ENCODE results near the gene MON1A. TPM values are rescaled to one million over a fixed set of nuclear protein-coding genes. Genes with fewer than 3 reads are reported as not detected.
"Not testable (repeated sequence)": the region's sequence is repeated elsewhere in the genome, so short reads cannot be mapped to it uniquely, and the experiment has no call there.

The MON1A gene
- total RNA-seq, 2 experiments from 2014 or later, result 13.0 to 15.8 TPM

DNA sequence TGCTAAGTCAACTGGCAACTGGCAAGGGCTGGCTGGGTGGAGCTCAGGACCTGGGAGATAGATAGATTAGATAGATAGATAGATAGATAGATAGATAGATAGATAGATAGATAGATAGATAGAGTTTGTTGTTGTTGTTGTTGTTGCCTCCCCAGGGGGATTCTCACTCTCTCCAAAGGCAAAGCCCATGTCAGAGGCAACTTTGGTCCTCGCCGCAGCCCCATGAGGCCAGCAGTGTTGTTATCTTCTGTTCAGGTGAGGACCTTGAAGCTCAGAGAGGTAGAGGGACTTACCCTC lies 18.5 kb downstream of the MON1A start:
- H3K9me3 Mint-ChIP-seq (ENCODE audit: low read depth), result no peaks in the 10 kb centered on the region
- H3K27me3 Mint-ChIP-seq, result no peaks in the 10 kb centered on the region
- DNase-seq (no peak), ATAC-seq (no peak)
- no peak overlapping the region for H3K27ac Mint-ChIP-seq
- no peaks in the 10 kb centered on the region for H3K36me3 Mint-ChIP-seq
- peaks cover 9% of the 10 kb centered on the region for H3K4me1 Mint-ChIP-seq
- no peak overlapping the region for H3K4me3 Mint-ChIP-seq
- CTCF ChIA-PET, result interaction anchor here (0.7 kb wide), 1 partner anchor 18 kb away, joined by 3 read pairs; the partner anchor contains the start of gene MON1A

- CTCF ChIA-PET, result interaction anchor here (0.7 kb wide), 1 partner anchor 19 kb away, joined by 3 read pairs; the partner anchor contains the start of gene MON1A
- no peak for ATAC-seq
- Mint-ChIP-seq H3K27ac (no peak overlapping the region), H3K27me3 (no peaks in the 10 kb centered on the region), H3K4me3 (no peak overlapping the region), H3K9me3 (ENCODE audit: low read depth) (no peaks in the 10 kb centered on the region), H3K4me1 (peaks cover 14% of the 10 kb centered on the region), H3K36me3 (no peaks in the 10 kb centered on the region)
- DNase-seq, result no peak
These were observed 19.0 kb downstream of the MON1A start for GRCh38 chr3:49910409-49911123.

DNA sequence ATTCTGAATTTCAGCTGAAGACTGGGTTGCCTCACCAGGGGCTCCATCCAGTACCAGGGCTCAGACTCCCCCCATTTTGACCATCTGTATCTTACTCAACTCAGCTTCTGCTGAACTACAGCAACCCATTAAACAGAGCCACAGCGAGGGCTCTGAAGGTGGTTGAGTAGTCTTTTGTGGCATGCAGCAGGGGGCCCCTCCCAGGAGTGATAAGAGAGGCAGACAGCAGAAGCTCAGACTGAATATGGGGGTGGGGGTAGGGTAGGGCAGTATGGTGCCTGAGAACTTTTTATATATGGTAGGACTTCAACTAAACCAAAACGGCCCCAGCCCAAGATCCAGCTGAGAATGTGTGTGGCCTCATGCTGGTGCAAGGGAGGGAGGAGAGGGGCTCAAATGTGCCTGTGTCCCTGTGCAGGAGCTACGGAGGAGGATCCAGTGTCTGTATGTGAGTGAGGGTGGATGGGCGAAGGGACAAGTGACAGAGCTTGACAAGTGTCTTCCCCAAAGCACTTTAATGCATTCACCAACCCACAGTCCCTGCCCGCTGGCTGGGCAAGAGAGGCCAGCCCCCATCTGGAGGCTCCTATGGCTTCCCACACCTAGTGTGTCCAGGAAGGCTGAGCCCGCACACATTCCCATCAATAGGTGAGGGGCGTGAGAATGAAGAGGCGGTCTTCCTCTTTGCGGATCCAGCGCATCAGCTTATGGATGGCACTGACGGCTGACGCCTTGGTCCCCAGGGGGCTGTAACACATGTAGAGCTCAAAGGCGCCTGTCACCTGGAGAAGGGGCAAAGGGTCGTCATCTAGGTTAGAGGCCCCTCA lies 21.0 kb downstream of the MON1A start:
- no peak for ATAC-seq
- CTCF ChIA-PET, result interaction anchor here (1.3 to 4.0 kb wide), 2 partner anchors 31 to 106 kb away, joined by 4 to 25 read pairs; partner anchors contain the start of genes INKA1 and RBM6
- Mint-ChIP-seq H3K4me1 (peaks cover 29% of the 10 kb centered on the region), H3K27me3 (no peaks in the 10 kb centered on the region), H3K4me3 (no peak overlapping the region), H3K27ac (no peak overlapping the region), H3K36me3 (peaks cover 2% of the 10 kb centered on the region), H3K9me3 (ENCODE audit: low read depth) (no peaks in the 10 kb centered on the region)
- no peak for DNase-seq

DNA sequence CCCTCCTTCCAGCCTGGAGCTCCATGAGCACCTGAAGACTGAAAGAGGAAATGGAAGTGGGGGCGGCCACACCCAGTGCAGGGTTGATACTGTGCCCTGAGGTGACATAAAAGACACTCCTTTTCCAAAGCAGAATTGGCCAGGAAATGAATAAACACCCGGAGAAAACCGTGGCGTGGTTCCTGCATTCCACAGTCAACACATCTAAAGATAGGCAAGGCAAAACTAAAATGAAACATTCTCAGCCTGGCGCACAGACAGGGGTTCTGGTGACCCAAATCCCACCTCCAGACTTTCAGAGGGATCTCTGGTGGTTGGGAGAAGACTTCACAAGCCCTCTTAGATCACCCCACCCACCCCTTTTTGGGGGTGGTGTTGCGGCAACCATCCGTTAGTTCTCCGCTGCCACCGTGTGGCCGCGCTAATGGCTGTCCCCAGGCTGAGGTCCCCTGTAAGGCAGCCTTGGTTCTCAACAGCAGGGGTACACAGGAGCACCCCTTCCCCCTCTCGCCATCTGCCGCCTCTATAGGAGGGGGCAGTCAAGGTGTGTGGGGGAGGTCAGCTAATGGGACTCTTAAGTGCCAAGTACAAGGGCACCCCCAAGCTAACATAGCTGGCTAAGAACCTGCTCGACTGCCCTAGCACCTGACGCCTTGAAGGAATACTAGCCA lies 23.4 kb downstream of the MON1A start:
- H3K27me3 Mint-ChIP-seq, result no peaks in the 10 kb centered on the region
- H3K4me1 Mint-ChIP-seq, result peaks cover 35% of the 10 kb centered on the region
- CTCF ChIA-PET, result interaction anchor here (0.7 to 4.0 kb wide), 12 partner anchors 13 to 103 kb away, joined by 3 to 25 read pairs (median 3); partner anchors contain the start of genes INKA1, MON1A, RBM6 and UBA7
- peak overlapping the region; percentile 71 for H3K27ac Mint-ChIP-seq
- H3K9me3 Mint-ChIP-seq (ENCODE audit: low read depth), result no peaks in the 10 kb centered on the region
- peak; percentile 34 for ATAC-seq
- peak; percentile 70 for DNase-seq
- peaks cover 2% of the 10 kb centered on the region for H3K36me3 Mint-ChIP-seq
- peak overlapping the region; percentile 54 for H3K4me3 Mint-ChIP-seq

DNA sequence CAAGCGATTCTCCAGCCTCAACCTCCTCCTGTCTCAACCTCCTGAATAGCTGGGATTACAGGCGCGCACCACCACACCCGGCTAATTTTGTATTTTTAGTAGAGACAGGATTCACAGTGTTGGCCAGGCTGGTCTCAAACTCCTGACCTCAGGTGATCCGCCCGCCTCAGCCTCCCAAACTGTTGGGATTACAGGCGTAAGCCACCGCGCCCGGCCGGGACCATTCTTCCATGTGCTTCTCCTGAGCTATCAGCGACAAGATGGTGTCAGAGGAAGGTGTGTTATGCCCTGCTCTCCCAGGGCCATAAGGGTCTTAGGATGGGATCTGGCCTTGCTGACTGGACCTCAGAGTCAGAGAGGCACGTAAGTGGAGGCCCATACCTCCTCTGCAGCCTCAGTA lies 25.2 kb downstream of the MON1A start:
- H3K27ac Mint-ChIP-seq, result peak overlapping the region; percentile 93
- not testable (repeated sequence) for H3K9me3 Mint-ChIP-seq (ENCODE audit: low read depth); ATAC-seq; H3K27me3 Mint-ChIP-seq; DNase-seq; H3K36me3 Mint-ChIP-seq
- peaks cover 35% of the 10 kb centered on the region for H3K4me1 Mint-ChIP-seq
- H3K4me3 Mint-ChIP-seq, result peak overlapping the region; percentile 96
- CTCF ChIA-PET, result interaction anchor here (0.9 to 4.0 kb wide), 5 partner anchors 9 to 350 kb away, joined by 3 to 25 read pairs (median 3); partner anchors contain the start of genes BSN and INKA1

- H3K4me1 Mint-ChIP-seq, result peaks cover 35% of the 10 kb centered on the region
- CTCF ChIA-PET, result interaction anchor here (0.7 to 0.9 kb wide), 3 partner anchors 9 to 101 kb away, joined by 3 to 4 read pairs (median 3); partner anchors contain the start of gene INKA1
- H3K36me3 Mint-ChIP-seq, result peaks cover 2% of the 10 kb centered on the region
These were observed 25.9 kb downstream of the MON1A start, which contains the start of gene MST1R for GRCh38 chr3:49903451-49904424. Gene MST1R, minus strand, starts transcription at chr3:49903873. Its CDS starts 264 bp downstream, at chr3:49903609.

GRCh38 chr3:49902511-49903345 lies 26.9 kb downstream of the MON1A start:
- no peak for ATAC-seq
- H3K4me1 Mint-ChIP-seq, result peaks cover 35% of the 10 kb centered on the region
- CTCF ChIA-PET, result interaction anchor here (0.6 to 3.0 kb wide), 4 partner anchors 38 to 291 kb away, joined by 3 to 13 read pairs (median 6); partner anchors contain the start of gene INKA1
- H3K36me3 Mint-ChIP-seq, result peaks cover 2% of the 10 kb centered on the region
- H3K27me3 Mint-ChIP-seq, result no peaks in the 10 kb centered on the region
- peak overlapping the region; percentile 9 for H3K4me3 Mint-ChIP-seq
- no peak for DNase-seq
- no peak overlapping the region for H3K27ac Mint-ChIP-seq
- no peaks in the 10 kb centered on the region for H3K9me3 Mint-ChIP-seq (ENCODE audit: low read depth)

More at GRCh38 chr3:49903451-49904424, 25.9 kb downstream of the MON1A start, which contains the start of gene MST1R:
- Mint-ChIP-seq H3K27ac (peak within 1 kb of the TSS; percentile 93), H3K9me3 (ENCODE audit: low read depth) (no peaks in the 10 kb centered on the region), H3K27me3 (no peaks in the 10 kb centered on the region), H3K4me3 (peak within 1 kb of the TSS; percentile 96)
- ATAC-seq (peak; percentile 99), DNase-seq (peak; percentile 92)

DNA sequence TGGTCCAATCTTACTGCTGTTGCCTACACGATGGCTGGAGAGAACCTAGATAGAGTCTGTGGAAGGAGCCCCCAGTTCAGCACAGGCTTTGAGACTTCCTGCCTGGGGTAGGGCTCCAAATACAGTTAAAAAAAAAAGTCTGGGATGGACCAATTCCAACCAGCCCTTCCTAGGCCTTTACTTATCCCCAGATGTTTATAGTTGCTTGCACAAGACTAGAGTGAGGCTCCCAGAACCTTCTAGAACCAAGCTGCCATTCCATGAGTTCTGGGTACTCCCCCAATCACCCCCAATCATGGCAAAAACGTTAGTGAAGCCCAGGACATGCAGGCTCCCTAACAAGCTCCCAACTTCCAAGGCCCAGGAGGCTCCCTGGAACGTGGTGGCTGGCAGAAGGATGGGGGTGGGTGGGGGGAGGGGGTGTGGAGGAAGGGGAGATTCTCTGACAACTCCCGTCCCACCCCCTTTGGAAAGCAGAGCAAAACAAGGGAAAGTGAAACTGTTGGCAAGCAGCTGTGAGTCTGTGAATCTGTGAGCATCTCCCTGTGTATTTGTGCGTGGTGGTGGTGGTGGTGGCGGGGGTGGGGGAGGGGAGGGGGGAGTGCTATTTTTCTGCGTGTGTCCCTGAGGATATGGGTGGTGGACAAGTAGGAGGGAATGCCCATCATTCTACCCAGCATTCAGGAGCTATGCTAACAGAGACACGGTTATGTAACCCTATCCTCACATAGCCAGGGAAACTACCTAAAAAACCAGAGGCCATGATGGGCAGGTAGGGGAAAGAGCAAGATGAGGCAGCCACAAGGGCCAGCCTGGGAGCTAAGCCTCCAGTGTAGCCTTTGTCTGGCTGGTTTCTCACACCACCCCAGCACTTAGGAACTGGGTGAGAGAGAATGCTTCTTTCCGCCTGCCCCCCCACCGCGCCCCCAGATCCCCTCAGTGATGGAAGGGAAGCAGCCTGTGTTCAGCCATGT lies 28.0 kb downstream of the MON1A start:
- no peak for ATAC-seq
- Mint-ChIP-seq H3K27ac (no peak overlapping the region), H3K36me3 (peaks cover 2% of the 10 kb centered on the region), H3K4me3 (no peak overlapping the region), H3K9me3 (ENCODE audit: low read depth) (no peaks in the 10 kb centered on the region), H3K27me3 (no peaks in the 10 kb centered on the region), H3K4me1 (peaks cover 31% of the 10 kb centered on the region)
- DNase-seq, result no peak
- CTCF ChIA-PET, result interaction anchor here (0.6 to 3.0 kb wide), 5 partner anchors 37 to 292 kb away, joined by 3 to 13 read pairs (median 4); partner anchors contain the start of gene INKA1

DNA sequence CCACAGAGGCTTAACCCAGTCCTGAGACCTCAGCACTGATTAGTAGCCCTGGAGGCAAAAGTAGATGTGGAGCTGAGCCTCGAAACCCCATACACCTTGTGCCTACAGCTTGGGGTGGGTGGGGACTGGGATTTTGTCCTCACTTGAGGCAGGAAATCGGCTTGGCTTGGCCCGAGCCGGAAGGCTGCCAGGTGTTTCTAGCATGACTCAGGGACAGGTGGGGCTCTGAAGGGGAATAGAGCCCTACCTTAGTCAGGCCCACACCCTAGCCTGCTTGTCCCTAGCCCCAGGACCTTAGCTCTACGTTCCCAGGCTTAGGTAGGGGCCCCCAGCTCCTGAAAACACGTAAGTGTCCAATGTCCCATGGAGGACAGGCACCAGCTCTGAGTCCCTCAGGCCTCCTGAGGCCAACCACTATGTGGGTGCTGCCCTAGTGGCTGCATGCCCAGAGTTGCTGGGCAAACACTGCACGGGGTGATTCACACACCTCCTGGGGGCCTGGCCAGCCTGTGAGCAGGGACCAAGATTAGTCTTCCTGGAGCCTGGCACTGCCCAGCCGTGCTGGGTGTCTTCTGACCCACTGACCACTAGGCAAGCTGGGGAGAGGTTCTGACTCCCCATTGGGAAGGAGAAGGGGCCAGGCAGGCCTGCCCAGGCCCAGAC lies 29.0 kb downstream of the MON1A start:
- ATAC-seq, result no peak

GRCh38 chr3:49899815-49900214 lies 29.8 kb downstream of the MON1A start:
- H3K36me3 Mint-ChIP-seq, result peaks cover 2% of the 10 kb centered on the region
- H3K4me1 Mint-ChIP-seq, result peaks cover 15% of the 10 kb centered on the region
- no peak for DNase-seq
- H3K9me3 Mint-ChIP-seq (ENCODE audit: low read depth), result no peaks in the 10 kb centered on the region
- no peak for ATAC-seq
- CTCF ChIA-PET, result interaction anchor here (0.6 to 3.0 kb wide), 4 partner anchors 22 to 1910 kb away, joined by 4 to 13 read pairs (median 5); partner anchors contain the start of gene INKA1
- H3K4me3 Mint-ChIP-seq, result no peak overlapping the region
- no peak overlapping the region for H3K27ac Mint-ChIP-seq
- H3K27me3 Mint-ChIP-seq, result no peaks in the 10 kb centered on the region

More for the DNA sequence above, 29.0 kb downstream of the MON1A start:
- Mint-ChIP-seq H3K27ac (no peak overlapping the region), H3K27me3 (no peaks in the 10 kb centered on the region), H3K4me1 (peaks cover 21% of the 10 kb centered on the region), H3K4me3 (no peak overlapping the region), H3K36me3 (peaks cover 2% of the 10 kb centered on the region), H3K9me3 (ENCODE audit: low read depth) (no peaks in the 10 kb centered on the region)
- CTCF ChIA-PET, result interaction anchor here (1.0 to 3.0 kb wide), 5 partner anchors 23 to 176 kb away, joined by 3 to 13 read pairs (median 5); partner anchors contain the start of gene INKA1
- no peak for DNase-seq
